Ascending aorta (tissue), 2 donors: Measurements from ENCODE around the gene MCM5. TPM values are rescaled to one million over a fixed set of nuclear protein-coding genes. Genes with fewer than 3 reads are reported as not detected.

Experiments
- DNase-seq, 2 donors: peaks; one replicate each; pipeline ENCODE4 v3.0.0-alpha.2; 2019; ENCODE audit warnings: low spot score in 2 of 2
- H3K27ac ChIP-seq, 2 donors: fragments of 200-600 bp; sonication (generic); one replicate each; pipeline ENCODE4 v1.5.1; 2016 to 2017; ENCODE audit warnings: mild to moderate bottlenecking in 1 of 2
- H3K27me3 ChIP-seq: fragments of 200-600 bp; sonication (generic); one replicate; pipeline ENCODE4 v1.5.1; 2017
- H3K36me3 ChIP-seq, 2 donors: fragments of 200-600 bp; sonication (generic); one replicate each; pipeline ENCODE4 v1.5.1; 2016
- H3K4me1 ChIP-seq, 2 donors: fragments of 200-600 bp; sonication (generic); one replicate each; pipeline ENCODE4 v1.5.1; 2016 to 2017; ENCODE audit warnings: mild to moderate bottlenecking in 1 of 2
- H3K4me3 ChIP-seq, 2 donors: fragments of 200-600 bp; sonication (generic); one replicate each; pipeline ENCODE4 v1.5.1; 2016 to 2017; ENCODE audit warnings: mild to moderate bottlenecking in 1 of 2
- H3K9me3 ChIP-seq, 2 donors: fragments of 200-600 bp; sonication (generic); one replicate each; pipeline ENCODE4 v1.5.1; 2016
- intact Hi-C: fragments of 100-400 bp; cut with DNase I; formaldehyde crosslinking; loops from one replicate; pipeline ENCODE4 v1.15.1; 2023
- total RNA-seq: library from RNA; depleted of rRNA; stranded (reverse); fragments of >200 nt; gene quantifications from one replicate; pipeline ENCODE4 v1.1.0, GENCODE V29; 2016
- TF ChIP-seq, protein P1 (sequence below), 3 experiments: fragments of 200-600 bp in 2 of 3; fragments of 450-650 bp in 1 of 3; sonication (generic) in 2 of 3; IDR thresholded peaks; one replicate each; pipeline ENCODE4 v1.5.1; 2016 to 2019; ENCODE audit warnings: antibody characterized with exemption in 3 of 3, mild to moderate bottlenecking in 1 of 3, moderate library complexity in 1 of 3

The MCM5 gene
- total RNA-seq, 1 donor from 2014 or later: 31.1 TPM

DNA sequence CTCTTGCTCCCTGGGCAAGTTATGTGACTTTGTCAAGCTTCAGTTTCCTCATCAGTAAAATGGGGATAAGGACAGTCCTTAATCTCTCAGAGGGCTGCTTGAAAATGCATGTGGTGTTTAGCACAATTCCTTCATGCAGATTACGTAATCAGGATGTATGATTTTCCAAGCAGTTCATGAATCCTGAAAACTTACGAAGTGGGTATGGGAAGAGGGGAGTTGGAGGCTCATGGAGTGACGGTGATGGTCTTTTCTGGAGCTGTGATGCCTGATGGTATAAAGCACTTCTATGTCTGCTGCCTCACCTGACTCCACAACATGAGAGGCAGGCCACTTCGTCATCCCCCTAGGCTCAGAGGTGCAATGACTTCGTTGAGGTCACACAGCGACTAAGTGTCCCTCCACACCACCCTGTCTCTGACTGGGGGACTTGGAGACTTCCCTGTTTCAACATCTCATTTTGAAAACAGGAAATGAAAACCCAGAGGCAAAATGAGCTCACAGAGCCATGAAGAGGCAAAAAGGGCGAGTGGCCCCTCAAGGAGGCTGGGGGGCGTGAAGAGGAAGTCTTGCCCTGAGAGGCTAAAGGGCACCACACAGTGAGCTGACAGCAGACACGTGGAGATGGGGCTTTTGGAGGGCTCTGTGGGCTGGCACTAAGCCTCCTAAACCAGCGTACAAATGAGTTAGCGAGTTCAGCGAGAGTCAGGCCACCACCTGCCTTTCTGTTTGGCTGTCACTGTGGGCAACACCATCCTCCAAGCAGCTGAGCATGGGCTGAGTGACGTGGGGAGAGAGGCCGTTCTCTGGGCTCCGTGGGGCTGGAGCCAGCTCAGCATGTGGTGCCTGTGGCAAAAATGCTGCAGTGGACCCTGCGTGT is 10.1 kb downstream of the MCM5 start:
- Histone ChIP-seq H3K4me1 (no peaks in the 10 kb centered on the region), H3K27ac (no peak overlapping the region), H3K36me3 (peaks cover 50 to 80% of the 10 kb centered on the region in 2 donors), H3K9me3 (no peaks in the 10 kb centered on the region), H3K4me3 (no peak overlapping the region), H3K27me3 (no peaks in the 10 kb centered on the region)
- TF ChIP-seq, protein P1, sequence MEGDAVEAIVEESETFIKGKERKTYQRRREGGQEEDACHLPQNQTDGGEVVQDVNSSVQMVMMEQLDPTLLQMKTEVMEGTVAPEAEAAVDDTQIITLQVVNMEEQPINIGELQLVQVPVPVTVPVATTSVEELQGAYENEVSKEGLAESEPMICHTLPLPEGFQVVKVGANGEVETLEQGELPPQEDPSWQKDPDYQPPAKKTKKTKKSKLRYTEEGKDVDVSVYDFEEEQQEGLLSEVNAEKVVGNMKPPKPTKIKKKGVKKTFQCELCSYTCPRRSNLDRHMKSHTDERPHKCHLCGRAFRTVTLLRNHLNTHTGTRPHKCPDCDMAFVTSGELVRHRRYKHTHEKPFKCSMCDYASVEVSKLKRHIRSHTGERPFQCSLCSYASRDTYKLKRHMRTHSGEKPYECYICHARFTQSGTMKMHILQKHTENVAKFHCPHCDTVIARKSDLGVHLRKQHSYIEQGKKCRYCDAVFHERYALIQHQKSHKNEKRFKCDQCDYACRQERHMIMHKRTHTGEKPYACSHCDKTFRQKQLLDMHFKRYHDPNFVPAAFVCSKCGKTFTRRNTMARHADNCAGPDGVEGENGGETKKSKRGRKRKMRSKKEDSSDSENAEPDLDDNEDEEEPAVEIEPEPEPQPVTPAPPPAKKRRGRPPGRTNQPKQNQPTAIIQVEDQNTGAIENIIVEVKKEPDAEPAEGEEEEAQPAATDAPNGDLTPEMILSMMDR (IDR thresholded peaks at IDR 0.05): no peak
- intact Hi-C loops: no loop called here
- peak in 1 of 2 donors; percentile 19 for DNase-seq

DNA sequence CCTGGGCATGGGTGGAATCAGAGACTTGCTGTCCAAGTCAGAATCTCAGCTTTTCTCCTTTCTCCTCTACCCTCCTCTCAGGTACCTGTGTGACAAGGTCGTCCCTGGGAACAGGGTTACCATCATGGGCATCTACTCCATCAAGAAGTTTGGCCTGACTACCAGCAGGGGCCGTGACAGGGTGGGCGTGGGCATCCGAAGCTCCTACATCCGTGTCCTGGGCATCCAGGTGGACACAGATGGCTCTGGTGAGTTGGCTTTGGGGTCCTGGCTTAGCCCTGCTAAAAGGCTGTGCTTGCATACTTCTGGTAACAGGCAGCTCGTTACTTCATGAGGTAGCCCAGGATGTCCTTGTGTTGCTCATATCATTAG is 10.7 kb downstream of the MCM5 start:
- TF ChIP-seq, protein P1 (IDR thresholded peaks at IDR 0.05): no peak
- Histone ChIP-seq H3K27me3 (no peaks in the 10 kb centered on the region), H3K27ac (no peak overlapping the region)

GRCh38 chr22:35411102-35411501 is 11.2 kb downstream of the MCM5 start:
- Histone ChIP-seq H3K4me1 (no peaks in the 10 kb centered on the region), H3K4me3 (no peak overlapping the region), H3K9me3 (no peaks in the 10 kb centered on the region), H3K36me3 (peaks cover 60 to 88% of the 10 kb centered on the region in 2 donors), H3K27me3 (no peaks in the 10 kb centered on the region), H3K27ac (no peak overlapping the region)
- no peak for DNase-seq
- TF ChIP-seq, protein P1 (IDR thresholded peaks at IDR 0.05): no peak
- intact Hi-C loops: no loop called here

More for the DNA sequence above, 10.7 kb downstream of the MCM5 start:
- DNase-seq: no peak
- intact Hi-C loops: no loop called here
- no peak overlapping the region for H3K4me3 ChIP-seq
- no peaks in the 10 kb centered on the region for H3K4me1 ChIP-seq
- peaks cover 56 to 84% of the 10 kb centered on the region in 2 donors for H3K36me3 ChIP-seq
- H3K9me3 ChIP-seq: no peaks in the 10 kb centered on the region

- intact Hi-C loops: no loop called here
- DNase-seq: no peak
- H3K4me1 ChIP-seq: no peaks in the 10 kb centered on the region
- TF ChIP-seq, protein P1 (IDR thresholded peaks at IDR 0.05): no peak
- H3K4me3 ChIP-seq: no peak overlapping the region
- no peak overlapping the region for H3K27ac ChIP-seq
- no peaks in the 10 kb centered on the region for H3K27me3 ChIP-seq
- H3K36me3 ChIP-seq: peaks cover 67 to 83% of the 10 kb centered on the region in 2 donors
- no peaks in the 10 kb centered on the region for H3K9me3 ChIP-seq
Observed at GRCh38 chr22:35413624-35414023, 13.7 kb downstream of the MCM5 start.

DNA sequence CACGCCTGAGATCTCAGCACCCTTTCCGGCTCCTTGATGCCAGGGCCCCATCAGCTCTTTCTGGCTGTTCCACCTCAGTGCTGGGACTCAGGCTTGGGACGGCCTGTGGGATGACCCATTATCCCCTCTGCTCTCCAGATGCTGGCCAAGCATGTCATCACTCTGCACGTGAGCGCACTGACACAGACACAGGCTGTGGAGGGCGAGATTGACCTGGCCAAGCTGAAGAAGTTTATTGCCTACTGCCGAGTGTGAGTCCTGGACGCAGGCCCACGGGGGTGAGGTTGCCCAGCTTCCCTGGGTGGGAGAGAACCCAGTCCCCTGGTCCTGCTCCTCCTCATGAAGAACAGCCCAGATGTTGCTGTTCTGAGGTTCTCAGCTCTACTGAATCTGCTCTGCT is 17.7 kb downstream of the MCM5 start:
- Histone ChIP-seq H3K27me3 (no peaks in the 10 kb centered on the region), H3K4me1 (no peaks in the 10 kb centered on the region), H3K4me3 (no peak overlapping the region), H3K27ac (no peak overlapping the region), H3K36me3 (peaks cover 72 to 84% of the 10 kb centered on the region in 2 donors), H3K9me3 (no peaks in the 10 kb centered on the region)
- DNase-seq: no peak
- TF ChIP-seq, protein P1 (IDR thresholded peaks at IDR 0.05): no peak
- intact Hi-C loops: no loop called here
